ENCODE measurements around the gene NKX3-2.

- TF ChIP-seq CTCF (conservative IDR thresholded peaks at IDR 0.05; ENCODE audit: low read depth, low read length) (no peak), EZH2phosphoT487 (IDR thresholded peaks at IDR 0.05; ENCODE audit: borderline replicate concordance, low read length) (no peak)
Measured at GRCh38 chr4:13526658-13527057, 17.6 kb downstream of the NKX3-2 start.
